ENCODE measurements around the gene AUH. TPM values are rescaled to one million over a fixed set of nuclear protein-coding genes. Genes with fewer than 3 reads are reported as not detected.

AUH gene
- total and polyA plus RNA-seq, 10 of the 15 experiments (the other 5 are each of a cell fraction or from before 2014, with no cell fraction given), result 1.7 to 7.3 (median 4.6) TPM

DNA sequence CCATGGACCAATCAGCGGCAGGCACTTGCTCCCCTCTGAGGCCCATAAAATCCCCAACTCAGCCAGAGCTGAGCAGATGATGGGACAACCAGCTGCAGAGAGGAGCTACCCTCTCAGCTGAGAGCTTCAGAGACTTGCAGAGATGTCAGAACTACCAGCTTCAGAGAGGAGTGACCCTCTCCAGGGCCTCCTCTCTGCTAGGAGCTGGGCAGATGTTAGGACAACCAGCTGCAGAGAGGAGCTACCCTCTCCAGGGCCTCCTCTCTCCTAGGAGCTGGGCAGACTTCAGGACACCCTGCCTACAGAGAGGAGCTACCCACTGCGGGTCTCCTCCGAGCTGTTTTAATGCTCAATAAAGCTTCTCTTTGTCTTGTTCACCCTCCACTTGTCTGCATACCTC, 3.0 kb upstream of the AUH start:
- no peak overlapping the region for H3K27ac ChIP-seq (ENCODE audit: control insufficient read depth, insufficient read depth)
- H3K9me3 ChIP-seq (replicated peaks; ENCODE audit: control insufficient read depth, insufficient read depth, low read length), result peaks cover 4% of the 10 kb centered on the region; the same call in 1 of the 3 replicates
- intact Hi-C loops (cut with micrococcal nuclease; ENCODE audit: unreplicated experiment), result no loop called here
- peaks cover 10% of the 10 kb centered on the region for H3K79me2 ChIP-seq (ENCODE audit: control insufficient read depth, insufficient read depth, low read length)
- no peak overlapping the region for H2AFZ ChIP-seq (ENCODE audit: control insufficient read depth, low read depth, low read length)
- FAIRE-seq (no peak), DNase-seq (ENCODE audit: low read depth, low spot score) (no peak), ATAC-seq (no peak)
- POLR2A ChIA-PET, result no interaction called here
- no peak overlapping the region for H3K4me2 ChIP-seq (ENCODE audit: control insufficient read depth, insufficient read depth)
- no peak overlapping the region for H3K9ac ChIP-seq (ENCODE audit: control insufficient read depth, insufficient read depth, low read length)
- no TSS peak for BruUV-seq (replicated peaks)
- H3K4me1 ChIP-seq (ENCODE audit: control insufficient read depth, insufficient read depth, low read length), result peaks cover 11% of the 10 kb centered on the region
- H3K4me3 ChIP-seq, result no peak overlapping the region
- H4K20me1 ChIP-seq (ENCODE audit: control insufficient read depth, insufficient read depth), result no peaks in the 10 kb centered on the region; the same call in 1 of the 2 replicates
- H3K27me3 ChIP-seq (replicated peaks in 1 of 2; ENCODE audit: control insufficient read depth in 2 of 2, insufficient read depth in 2 of 2, low read length in 1 of 2), result peaks cover 0 to 2% of the 10 kb centered on the region in 2 experiments; a peak in 1 of 4 replicates
- RAD21 ChIA-PET (ENCODE audit: unreplicated experiment), result no interaction called here
- TF ChIP-seq POU2F2 (IDR thresholded peaks at IDR 0.05; ENCODE audit: borderline replicate concordance, low read depth, low read length) (no peak), KLF5 (IDR thresholded peaks at IDR 0.05; ENCODE audit: partially characterized antibody) (no peak), NR2C2 (IDR thresholded peaks at IDR 0.05; ENCODE audit: borderline replicate concordance, control insufficient read depth, insufficient read length, low read depth) (no peak), IKZF2 (IDR thresholded peaks at IDR 0.05) (no peak), CHD2 (IDR thresholded peaks at IDR 0.05; ENCODE audit: borderline replicate concordance, low read depth, low read length) (no peak), RBBP5 (conservative IDR thresholded peaks at IDR 0.05) (no peak), SPI1 (IDR thresholded peaks at IDR 0.05; ENCODE audit: borderline replicate concordance, insufficient read depth, low read depth, low read length) (no peak), TCF7 (IDR thresholded peaks at IDR 0.05; ENCODE audit: borderline replicate concordance) (no peak), NRF1 (conservative IDR thresholded peaks at IDR 0.05; ENCODE audit: low read depth, low read length) (no peak), TBL1XR1 (IDR thresholded peaks at IDR 0.05; ENCODE audit: low read depth, low read length) (no peak), ZNF274 (IDR thresholded peaks at IDR 0.05; ENCODE audit: insufficient read depth, insufficient read length) (no peak), ESRRA (IDR thresholded peaks at IDR 0.05; ENCODE audit: low read length) (no peak), PML (IDR thresholded peaks at IDR 0.05; ENCODE audit: low read length) (no peak)
- TF ChIP-seq, protein P1, sequence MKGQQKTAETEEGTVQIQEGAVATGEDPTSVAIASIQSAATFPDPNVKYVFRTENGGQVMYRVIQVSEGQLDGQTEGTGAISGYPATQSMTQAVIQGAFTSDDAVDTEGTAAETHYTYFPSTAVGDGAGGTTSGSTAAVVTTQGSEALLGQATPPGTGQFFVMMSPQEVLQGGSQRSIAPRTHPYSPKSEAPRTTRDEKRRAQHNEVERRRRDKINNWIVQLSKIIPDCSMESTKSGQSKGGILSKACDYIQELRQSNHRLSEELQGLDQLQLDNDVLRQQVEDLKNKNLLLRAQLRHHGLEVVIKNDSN (IDR thresholded peaks at IDR 0.05; ENCODE audit: borderline replicate concordance, extremely low read length, insufficient read depth, low read depth, low read length), result no peak
- TF ChIP-seq, protein P2, sequence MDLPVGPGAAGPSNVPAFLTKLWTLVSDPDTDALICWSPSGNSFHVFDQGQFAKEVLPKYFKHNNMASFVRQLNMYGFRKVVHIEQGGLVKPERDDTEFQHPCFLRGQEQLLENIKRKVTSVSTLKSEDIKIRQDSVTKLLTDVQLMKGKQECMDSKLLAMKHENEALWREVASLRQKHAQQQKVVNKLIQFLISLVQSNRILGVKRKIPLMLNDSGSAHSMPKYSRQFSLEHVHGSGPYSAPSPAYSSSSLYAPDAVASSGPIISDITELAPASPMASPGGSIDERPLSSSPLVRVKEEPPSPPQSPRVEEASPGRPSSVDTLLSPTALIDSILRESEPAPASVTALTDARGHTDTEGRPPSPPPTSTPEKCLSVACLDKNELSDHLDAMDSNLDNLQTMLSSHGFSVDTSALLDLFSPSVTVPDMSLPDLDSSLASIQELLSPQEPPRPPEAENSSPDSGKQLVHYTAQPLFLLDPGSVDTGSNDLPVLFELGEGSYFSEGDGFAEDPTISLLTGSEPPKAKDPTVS (IDR thresholded peaks at IDR 0.05; ENCODE audit: low read depth, low read length), result no peak
- TF ChIP-seq, protein P3, sequence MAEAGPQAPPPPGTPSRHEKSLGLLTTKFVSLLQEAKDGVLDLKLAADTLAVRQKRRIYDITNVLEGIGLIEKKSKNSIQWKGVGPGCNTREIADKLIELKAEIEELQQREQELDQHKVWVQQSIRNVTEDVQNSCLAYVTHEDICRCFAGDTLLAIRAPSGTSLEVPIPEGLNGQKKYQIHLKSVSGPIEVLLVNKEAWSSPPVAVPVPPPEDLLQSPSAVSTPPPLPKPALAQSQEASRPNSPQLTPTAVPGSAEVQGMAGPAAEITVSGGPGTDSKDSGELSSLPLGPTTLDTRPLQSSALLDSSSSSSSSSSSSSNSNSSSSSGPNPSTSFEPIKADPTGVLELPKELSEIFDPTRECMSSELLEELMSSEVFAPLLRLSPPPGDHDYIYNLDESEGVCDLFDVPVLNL (IDR thresholded peaks at IDR 0.05; ENCODE audit: low read depth, low read length), result no peak
- H3K36me3 ChIP-seq (ENCODE audit: control insufficient read depth in 2 of 2, insufficient read depth in 2 of 2, low read length in 1 of 2), result no peaks in the 10 kb centered on the region
- WGBS (ENCODE audit: insufficient coverage, insufficient replicate concordance, low lambda C conversion rate, missing lambda C conversion rate), result 93% methylated on average over 3 of the region's 3 CpGs
- SMC1A ChIA-PET (ENCODE audit: uncharacterized antibody, unreplicated experiment), result no interaction called here
- CTCF ChIA-PET, result no interaction called here
- in situ Hi-C loops (cut with MboI), result no loop called here
